Urinary bladder (tissue), 4 donors: ENCODE results near the gene STOML1. TPM values are rescaled to one million over a fixed set of nuclear protein-coding genes. Genes with fewer than 3 reads are reported as not detected.

Source experiments
- DNase-seq: peaks from one replicate; pipeline ENCODE4 v3.0.0-alpha.2; 2015; ENCODE audit errors: extremely low spot score
- H3K27ac ChIP-seq: one replicate; pipeline ENCODE4 v1.5.1; 2013; ENCODE audit warnings: low read depth, mild to moderate bottlenecking, moderate library complexity
- H3K36me3 ChIP-seq: one replicate; pipeline ENCODE4 v1.6.1; 2013; ENCODE audit warnings: mild to moderate bottlenecking, moderate library complexity; ENCODE audit not compliant: insufficient read depth
- H3K4me1 ChIP-seq: one replicate; pipeline ENCODE4 v1.6.1; 2013; ENCODE audit warnings: mild to moderate bottlenecking, moderate library complexity; ENCODE audit not compliant: insufficient read depth
- H3K4me3 ChIP-seq: one replicate; pipeline ENCODE4 v1.5.1; 2013; ENCODE audit warnings: low read depth, low read length
- WGBS: extraction: QIAGEN DNeasy Blood & Tissue Kit; methylation state at CpG from one replicate; pipeline ENCODE4 v1.1.7; 2013; 5-methylcytosine and 5-hydroxymethylcytosine counted together
- polyA plus RNA-seq: library from polyadenylated mRNA; stranded (reverse); fragments of 200-250 nt; gene quantifications from one replicate; pipeline ENCODE4 v1.2.3, GENCODE V29; 2013
- total RNA-seq: library from RNA; depleted of rRNA; stranded (reverse); fragments of >200 nt; gene quantifications from one replicate; pipeline ENCODE4 v1.2.3, GENCODE V29; 2014
- donor health status: healthy with polysubstance abuse.
- donor health status: healthy.

STOML1 gene
- 8.4 TPM for total RNA-seq
- polyA plus RNA-seq: 25.5 TPM

GRCh38 chr15:73991726-73992593 lies at the start of gene STOML1:
STOML1 (minus strand) TSS chr15:73992295; CDS start chr15:73992223, 72 bp downstream.
- Histone ChIP-seq H3K36me3 (no peaks in the 10 kb centered on the region), H3K4me1 (no peaks in the 10 kb centered on the region), H3K27ac (peak within 1 kb of the TSS; percentile 40), H3K4me3 (peak within 1 kb of the TSS; percentile 81)
- peak; percentile 47 for DNase-seq
- under 1% methylated on average over 72 of the region's 72 CpGs for WGBS

DNA sequence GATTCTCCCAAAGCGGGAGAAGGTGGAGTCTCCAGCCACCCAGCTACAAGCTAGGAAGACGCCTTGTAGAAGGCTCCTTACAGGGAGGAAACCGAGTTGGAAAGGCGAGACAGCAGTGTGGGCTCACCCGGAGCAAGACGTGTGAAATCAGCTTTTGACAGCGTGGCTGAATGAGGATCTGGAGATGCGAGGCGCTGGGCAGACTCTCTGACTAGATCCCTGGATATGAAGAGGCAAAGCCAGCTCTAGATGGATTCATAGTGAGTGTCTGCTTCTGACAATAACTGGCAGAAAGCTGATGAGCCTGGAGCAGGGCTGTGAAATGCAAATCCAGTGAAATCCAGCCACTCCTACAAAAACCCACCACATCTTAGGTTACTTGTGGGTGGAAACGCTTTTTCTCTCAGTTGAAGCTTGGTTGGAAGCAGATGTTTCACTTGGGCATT lies 49.2 kb upstream of the STOML1 start:
- H3K27ac ChIP-seq: no peak overlapping the region
- DNase-seq: no peak
- 82% methylated on average over 10 of the region's 10 CpGs for WGBS
- H3K4me1 ChIP-seq: no peaks in the 10 kb centered on the region
- H3K4me3 ChIP-seq: no peak overlapping the region
- H3K36me3 ChIP-seq: no peaks in the 10 kb centered on the region

GRCh38 chr15:74040109-74040850 lies 48.2 kb upstream of the STOML1 start:
- no peak overlapping the region for H3K4me3 ChIP-seq
- H3K36me3 ChIP-seq: no peaks in the 10 kb centered on the region
- peak; percentile 43 for DNase-seq
- 56% methylated on average over 7 of the region's 7 CpGs for WGBS
- peak overlapping the region; percentile 18 for H3K27ac ChIP-seq
- no peaks in the 10 kb centered on the region for H3K4me1 ChIP-seq

GRCh38 chr15:74039656-74040010 lies 47.5 kb upstream of the STOML1 start:
- 61% methylated on average over 5 of the region's 5 CpGs for WGBS
- Histone ChIP-seq H3K27ac (no peak overlapping the region), H3K36me3 (peaks cover 1% of the 10 kb centered on the region), H3K4me3 (no peak overlapping the region), H3K4me1 (no peaks in the 10 kb centered on the region)
- DNase-seq: no peak

- WGBS: 54% methylated on average over 9 of the region's 9 CpGs
- Histone ChIP-seq H3K36me3 (peaks cover 4% of the 10 kb centered on the region), H3K27ac (peak overlapping the region; percentile 48), H3K4me3 (no peak overlapping the region), H3K4me1 (no peaks in the 10 kb centered on the region)
- DNase-seq: no peak
These were observed 46.9 kb upstream of the STOML1 start for GRCh38 chr15:74038707-74039655.

DNA sequence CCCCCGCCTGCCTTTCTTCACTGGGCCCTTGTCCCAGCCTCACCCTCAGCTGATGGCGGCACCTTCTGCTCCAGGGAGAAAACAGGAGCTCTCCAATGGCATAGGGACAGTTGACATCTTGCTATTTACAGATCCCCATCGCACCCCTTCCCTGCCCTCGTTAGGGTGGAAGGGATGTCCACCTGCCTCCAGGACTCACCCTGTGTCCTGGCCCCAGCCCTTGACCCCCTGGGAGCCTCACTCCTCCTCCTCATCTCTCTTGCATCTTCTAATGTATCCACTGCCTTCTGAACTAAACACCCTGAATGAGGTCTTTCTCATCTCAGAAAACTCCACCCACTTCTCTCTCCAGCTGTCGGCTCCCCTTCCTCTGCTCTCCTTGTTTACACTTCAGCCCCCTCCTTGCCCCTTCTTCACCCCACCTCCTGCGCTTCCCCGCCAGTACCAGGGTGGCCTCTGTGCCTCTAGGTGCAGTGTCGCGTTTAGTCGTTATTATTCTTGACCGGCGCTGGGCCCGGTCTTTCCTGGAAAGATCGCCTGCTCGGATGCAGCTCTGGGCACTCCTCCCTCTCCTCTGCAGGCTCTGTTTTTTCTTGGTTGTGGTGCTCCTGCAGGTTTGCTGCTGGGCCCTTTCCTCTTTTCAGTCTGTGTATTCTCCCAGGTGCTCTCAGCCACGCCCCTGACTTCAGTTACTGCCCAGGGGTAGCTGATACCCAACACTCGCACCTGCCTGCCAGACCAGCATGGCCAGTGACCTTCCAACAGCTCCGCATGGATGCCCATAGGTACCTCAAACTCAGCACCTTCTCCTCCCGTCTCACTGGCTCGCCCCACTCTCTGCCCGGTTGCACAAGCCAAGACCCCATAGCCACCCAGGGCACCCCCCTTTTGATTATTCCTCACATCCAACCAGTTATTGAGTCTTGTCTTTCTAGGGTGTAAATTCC lies 45.3 kb upstream of the STOML1 start:
- no peaks in the 10 kb centered on the region for H3K4me1 ChIP-seq
- H3K27ac ChIP-seq: no peak overlapping the region
- no peak overlapping the region for H3K4me3 ChIP-seq
- no peak for DNase-seq
- H3K36me3 ChIP-seq: peaks cover 8% of the 10 kb centered on the region
- 64% methylated on average over 21 of the region's 21 CpGs for WGBS

DNA sequence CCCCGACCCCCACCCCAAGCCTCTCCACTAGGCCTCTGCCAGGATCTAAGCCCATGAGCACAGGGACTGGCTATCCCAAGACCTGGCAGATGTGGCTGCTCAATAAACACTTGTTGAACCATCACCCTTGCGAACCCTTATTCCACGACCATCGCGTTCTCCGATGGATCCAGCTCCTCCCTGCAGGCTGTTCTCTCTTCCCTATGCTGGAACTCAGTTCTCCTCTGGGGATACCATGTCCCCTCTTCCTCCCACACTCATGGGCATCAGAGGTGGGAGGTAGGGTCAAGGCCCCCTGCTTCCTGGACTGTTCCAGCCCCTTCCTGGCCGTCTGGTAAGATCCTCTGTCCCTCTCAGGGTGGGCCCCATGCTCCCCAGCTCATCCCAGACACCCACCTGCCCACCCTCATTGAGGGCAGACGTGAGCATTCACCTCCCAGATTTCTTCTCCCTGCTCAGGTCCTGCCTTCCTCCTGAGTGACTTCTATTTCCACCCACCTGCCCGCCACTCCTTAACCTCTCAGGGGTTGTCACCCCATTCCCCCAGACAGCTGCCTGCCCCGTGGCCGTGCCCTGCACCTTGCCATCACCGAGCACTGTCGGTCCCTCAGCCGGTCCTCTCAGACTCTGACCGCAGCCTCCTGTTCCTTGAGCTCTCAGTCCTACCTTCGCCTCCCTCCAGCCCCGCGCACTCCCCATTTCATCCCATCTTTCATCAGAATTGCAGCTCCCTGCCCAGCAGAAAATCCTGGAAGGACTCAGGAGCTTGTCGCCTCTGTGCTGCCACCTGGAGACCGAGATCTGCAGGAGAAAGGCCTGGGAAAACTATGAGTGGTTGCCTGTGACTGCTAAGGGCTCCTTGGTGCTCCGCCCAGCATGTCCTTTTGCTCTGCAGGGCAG lies 44.4 kb upstream of the STOML1 start:
- WGBS: 61% methylated on average over 21 of the region's 21 CpGs
- DNase-seq: no peak
- H3K4me1 ChIP-seq: no peaks in the 10 kb centered on the region
- H3K36me3 ChIP-seq: peaks cover 8% of the 10 kb centered on the region
- no peak overlapping the region for H3K4me3 ChIP-seq
- H3K27ac ChIP-seq: no peak overlapping the region

DNA sequence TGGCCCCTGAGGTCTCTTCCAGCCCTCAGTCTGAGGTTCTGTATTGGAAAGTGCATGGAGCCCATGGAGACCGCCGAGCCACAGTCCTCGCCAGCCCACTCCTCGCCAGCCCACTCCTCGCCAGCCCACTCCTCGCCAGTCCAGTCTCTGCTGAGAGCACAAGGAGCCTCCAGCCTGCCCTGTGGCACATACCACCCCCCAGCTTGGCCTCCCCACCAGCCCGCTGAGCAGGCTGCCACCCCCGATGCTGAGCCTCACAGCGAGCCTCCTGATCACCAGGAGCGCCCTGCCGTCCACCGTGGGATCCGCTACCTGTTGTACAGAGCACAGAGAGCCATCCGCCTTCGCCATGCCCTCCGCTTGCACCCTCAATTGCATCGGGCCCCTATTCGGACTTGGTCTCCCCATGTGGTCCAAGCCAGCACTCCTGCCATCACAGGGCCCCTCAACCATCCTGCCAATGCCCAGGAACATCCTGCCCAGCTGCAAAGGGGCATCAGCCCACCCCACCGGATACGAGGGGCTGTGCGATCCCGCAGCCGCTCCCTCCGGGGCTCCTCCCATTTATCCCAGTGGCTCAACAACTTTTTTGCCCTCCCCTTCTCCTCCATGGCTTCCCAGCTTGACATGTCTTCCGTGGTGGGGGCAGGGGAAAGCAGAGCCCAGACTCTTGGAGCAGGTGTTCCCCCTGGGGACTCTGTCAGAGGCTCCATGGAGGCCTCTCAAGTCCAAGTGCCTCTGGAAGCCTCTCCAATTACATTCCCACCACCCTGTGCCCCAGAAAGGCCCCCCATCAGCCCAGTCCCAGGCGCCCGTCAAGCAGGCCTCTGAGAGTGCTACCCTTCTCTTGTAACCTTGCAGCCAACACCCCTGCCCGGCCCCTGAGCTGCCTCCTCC lies 43.3 kb upstream of the STOML1 start:
- no peak for DNase-seq
- WGBS: 94% methylated on average over 28 of the region's 28 CpGs
- H3K4me3 ChIP-seq: no peak overlapping the region
- H3K4me1 ChIP-seq: no peaks in the 10 kb centered on the region
- H3K36me3 ChIP-seq: peaks cover 8% of the 10 kb centered on the region
- no peak overlapping the region for H3K27ac ChIP-seq

DNA sequence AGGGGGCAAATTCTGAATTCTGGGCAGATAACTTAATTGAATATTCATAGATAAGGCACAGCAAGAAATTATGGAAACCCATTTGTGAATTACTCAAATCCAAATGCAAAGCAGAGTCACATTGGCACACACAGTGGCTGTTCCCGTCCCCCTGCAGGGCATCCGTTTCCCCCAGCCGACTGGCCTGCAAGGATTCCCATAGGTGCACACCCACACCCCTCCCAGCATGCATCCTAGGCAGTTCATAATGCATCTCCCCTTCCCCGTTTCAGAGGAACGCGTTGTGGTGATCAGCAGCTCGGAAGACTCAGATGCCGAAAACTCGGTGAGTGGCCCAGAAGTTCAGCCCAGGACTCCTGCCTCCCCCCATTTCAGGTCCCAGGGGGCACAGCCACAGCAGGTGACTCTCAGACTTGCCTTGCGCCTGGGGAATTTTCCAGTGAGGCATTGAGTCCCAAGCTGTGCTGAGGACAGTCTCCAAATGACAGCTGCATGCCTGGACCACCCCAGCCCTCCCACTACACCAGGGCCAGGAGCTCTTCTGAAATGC lies 42.2 kb upstream of the STOML1 start:
- no peak for DNase-seq
- Histone ChIP-seq H3K4me1 (no peaks in the 10 kb centered on the region), H3K4me3 (no peak overlapping the region), H3K27ac (no peak overlapping the region), H3K36me3 (peaks cover 8% of the 10 kb centered on the region)
- 91% methylated on average over 10 of the region's 10 CpGs for whole genome bisulfite sequencing

GRCh38 chr15:74032606-74033561 lies 40.8 kb upstream of the STOML1 start:
- no peak for DNase-seq
- H3K27ac ChIP-seq: no peak overlapping the region
- no peaks in the 10 kb centered on the region for H3K4me1 ChIP-seq
- WGBS: 87% methylated on average over 16 of the region's 16 CpGs
- peaks cover 8% of the 10 kb centered on the region for H3K36me3 ChIP-seq
- H3K4me3 ChIP-seq: no peak overlapping the region
